Right renal pelvis (tissue), 4 donors: ENCODE results near the gene INSRR. TPM values are rescaled to one million over a fixed set of nuclear protein-coding genes. Genes with fewer than 3 reads are reported as not detected.

ENCODE experiments used
- DNase-seq, 4 donors: peaks; one replicate each; pipeline ENCODE4 v3.0.0-alpha.2; 2013; ENCODE audit warnings: low read depth in 4 of 4, low spot score in 3 of 4, missing footprints in 1 of 4
- polyA plus RNA-seq, 4 donors: library from polyadenylated mRNA; unstranded; fragments of 120-200 nt; gene quantifications; one replicate each; pipeline ENCODE4 v1.2.1, GENCODE V29; 2013; ENCODE audit not compliant: insufficient read length in 4 of 4

The INSRR gene
- polyA plus RNA-seq, 4 donors, result 1.5 to 2.8 (median 1.8) TPM

GRCh38 chr1:156876281-156876680 lies 17.4 kb upstream of the INSRR start:
- no peak for DNase-seq

- DNase-seq, result no peak
Observed at GRCh38 chr1:156875341-156875615, 16.4 kb upstream of the INSRR start.

GRCh38 chr1:156874572-156875340 lies 15.8 kb upstream of the INSRR start:
- DNase-seq, result no peak

GRCh38 chr1:156874142-156874541 lies 15.2 kb upstream of the INSRR start:
- no peak for DNase-seq

GRCh38 chr1:156873659-156874058 lies 14.7 kb upstream of the INSRR start:
- DNase-seq, result no peak

GRCh38 chr1:156869455-156869854 lies 10.5 kb upstream of the INSRR start:
- no peak for DNase-seq

DNA sequence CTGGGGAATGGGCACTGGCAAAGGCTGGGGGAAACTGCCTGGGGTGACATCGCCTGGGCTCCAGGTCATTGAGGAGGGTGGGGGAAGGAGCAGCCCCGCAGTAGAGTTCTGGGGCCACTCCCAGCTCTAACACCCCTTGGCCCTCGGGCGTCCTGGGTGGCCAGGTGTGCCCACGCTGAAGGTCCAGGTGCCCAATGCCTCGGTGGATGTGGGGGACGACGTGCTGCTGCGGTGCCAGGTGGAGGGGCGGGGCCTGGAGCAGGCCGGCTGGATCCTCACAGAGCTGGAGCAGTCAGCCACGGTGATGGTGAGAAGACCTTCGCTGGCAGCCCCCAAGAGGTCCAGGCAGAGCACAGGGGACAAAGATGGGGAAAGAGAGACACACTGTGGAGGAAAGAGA lies 9.4 kb upstream of the INSRR start:
- DNase-seq, result no peak

- DNase-seq, result no peak
Observed at GRCh38 chr1:156866249-156866909, 7.5 kb upstream of the INSRR start.

- no peak for DNase-seq
Observed at GRCh38 chr1:156865865-156866248, 6.9 kb upstream of the INSRR start.

- no peak for DNase-seq
Observed at GRCh38 chr1:156865258-156865657, 6.3 kb upstream of the INSRR start.

DNA sequence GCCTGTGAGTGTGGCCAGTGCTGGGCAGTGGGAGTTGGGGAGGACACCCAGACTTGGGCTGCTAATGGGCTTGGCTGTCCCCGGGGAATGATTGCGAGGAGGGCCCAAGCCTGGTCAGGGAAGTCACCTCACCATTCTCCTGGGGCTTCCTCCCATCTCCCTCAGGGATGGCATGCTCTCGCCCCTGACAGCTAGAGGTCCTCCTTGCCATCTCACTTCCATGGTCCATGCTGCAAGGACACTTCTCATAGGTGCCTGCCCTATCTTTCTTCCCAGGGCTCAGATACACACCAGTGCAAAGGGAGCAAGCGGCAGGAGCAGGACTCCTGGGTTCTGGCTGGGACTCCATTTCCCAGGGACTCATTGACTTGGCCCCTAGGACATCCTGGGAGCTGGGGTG lies 5.9 kb upstream of the INSRR start:
- no peak for DNase-seq

DNA sequence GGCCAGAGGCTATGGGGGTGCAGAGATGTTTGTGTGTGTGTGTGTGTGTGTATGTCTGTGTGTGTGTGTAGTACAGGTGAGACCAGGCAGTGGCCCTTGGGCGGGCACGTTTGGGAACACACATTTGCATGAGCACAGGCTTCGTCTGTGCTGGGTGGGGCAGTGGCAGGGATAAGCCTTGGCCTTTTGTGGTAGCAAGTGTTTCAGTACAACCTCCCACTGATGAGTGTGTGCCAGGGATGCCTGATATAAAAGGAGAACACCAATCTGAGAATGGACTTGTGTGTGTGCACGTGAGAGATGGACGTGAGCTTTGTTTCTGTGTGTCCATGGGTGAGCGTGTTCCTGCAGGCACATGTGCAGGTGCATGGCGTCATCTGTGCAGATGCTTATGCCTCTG lies 4.7 kb upstream of the INSRR start:
- no peak for DNase-seq

DNA sequence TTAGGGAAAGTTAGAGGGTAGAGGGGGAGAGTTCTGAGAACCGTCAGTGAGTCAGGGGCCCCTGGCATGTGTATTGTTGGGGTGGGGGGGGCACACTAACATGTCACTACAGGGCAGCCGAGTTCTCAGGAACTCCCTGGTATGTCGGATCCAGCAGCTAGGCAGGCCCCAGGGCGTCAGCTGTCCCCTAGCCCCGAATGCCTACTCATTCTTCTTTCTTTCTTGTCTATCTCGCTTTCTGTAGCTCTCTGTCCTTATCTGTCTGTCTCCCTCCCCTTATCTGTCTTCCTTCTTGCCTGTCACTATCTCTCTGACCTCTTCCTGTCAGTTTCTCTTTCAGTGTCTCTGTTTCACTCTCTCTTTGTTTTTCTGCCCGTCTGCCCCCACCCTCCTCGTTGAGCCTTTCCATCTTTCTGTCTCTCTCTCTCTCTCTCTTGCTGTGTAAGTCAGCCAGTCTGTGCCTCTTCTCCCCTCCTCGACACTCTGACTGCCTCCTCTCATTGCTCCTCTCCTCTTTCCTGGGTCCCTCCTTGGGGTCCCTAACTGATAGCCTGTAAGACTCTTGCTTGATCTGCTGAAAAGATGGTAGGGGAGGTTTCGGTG lies 4.2 kb upstream of the INSRR start:
- DNase-seq, result no peak

DNA sequence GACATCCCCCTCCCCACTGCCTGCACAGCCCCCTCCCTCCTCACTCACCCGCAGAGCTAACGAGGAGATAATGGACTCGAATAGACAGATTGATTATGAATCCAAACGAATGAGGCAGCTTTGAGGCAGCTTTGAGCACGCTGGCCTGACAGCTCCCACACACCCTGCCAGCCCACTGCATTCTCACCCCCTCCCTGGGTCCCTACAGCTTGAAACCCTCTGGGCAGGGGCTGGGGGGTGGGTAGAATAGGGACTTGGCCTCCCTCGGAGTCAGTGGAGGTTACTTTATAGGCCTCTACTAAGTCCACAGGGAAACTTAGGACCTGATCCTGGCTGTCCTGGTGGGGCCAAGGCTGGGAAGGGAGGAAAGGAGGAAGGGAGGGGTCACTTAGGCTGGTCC lies 3.7 kb upstream of the INSRR start:
- DNase-seq, result no peak

DNA sequence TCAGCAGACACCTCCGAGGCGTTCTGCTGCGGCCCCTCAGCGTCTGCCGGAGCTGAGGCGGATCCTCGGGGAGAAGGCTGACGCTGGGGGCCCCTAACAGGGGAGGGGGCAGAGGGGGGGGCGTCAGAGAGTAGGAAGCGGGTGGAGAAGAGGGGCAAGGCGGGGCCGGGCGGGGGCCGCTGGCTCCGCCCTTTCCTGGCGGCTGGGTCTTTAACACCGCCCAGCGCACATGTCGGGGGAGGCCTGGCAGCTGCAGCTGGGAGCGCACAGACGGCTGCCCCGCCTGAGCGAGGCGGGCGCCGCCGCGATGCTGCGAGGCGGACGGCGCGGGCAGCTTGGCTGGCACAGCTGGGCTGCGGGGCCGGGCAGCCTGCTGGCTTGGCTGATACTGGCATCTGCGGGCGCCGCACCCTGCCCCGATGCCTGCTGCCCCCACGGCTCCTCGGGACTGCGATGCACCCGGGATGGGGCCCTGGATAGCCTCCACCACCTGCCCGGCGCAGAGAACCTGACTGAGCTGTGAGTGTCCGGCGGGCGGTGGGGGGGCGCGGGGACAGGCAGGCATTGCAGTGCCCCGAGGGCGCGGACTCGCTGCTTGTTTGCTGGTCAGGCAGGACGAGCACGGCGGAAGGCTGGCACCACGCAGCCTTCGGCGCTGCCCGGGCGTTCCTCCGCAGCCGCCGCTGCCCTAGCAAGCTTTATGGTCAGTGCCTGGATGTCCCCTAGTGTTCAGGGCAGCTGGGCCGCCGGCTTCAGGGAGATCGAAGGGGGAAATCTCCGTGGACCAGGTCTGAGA lies 1.9 kb upstream of the INSRR start, which contains the start of gene NTRK1:
Gene NTRK1 (plus strand): TSS at position 238 of the 796 bp plus-strand sequence. CDS start 70 bp downstream, at position 308.
- no peak for DNase-seq

DNA sequence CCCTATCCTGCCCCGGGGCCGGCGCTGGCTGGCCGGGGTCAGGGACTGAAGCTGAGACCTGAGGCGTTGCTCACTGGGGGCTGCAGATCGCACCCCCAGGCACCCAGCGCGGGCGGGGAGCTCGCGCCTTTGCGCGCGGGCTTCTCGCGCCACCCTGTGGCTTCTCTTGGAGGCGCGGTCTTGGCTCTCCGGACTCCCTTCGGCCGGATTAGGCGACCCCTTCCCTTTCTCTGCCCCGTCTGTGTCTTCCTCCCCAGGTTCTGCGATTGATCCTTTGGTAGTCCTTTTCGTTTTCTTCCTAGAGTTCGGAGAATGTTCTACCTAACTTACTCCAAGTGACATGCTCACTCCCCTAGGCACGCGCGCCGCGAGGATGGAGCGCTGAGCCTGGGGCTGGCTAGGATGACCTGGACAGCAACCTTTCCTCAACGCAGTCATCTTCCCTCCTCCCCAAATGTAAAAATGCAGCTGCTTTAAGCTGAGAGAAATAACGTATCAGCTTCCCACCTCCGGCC lies 1.3 kb upstream of the INSRR start:
- no peak for DNase-seq

DNA sequence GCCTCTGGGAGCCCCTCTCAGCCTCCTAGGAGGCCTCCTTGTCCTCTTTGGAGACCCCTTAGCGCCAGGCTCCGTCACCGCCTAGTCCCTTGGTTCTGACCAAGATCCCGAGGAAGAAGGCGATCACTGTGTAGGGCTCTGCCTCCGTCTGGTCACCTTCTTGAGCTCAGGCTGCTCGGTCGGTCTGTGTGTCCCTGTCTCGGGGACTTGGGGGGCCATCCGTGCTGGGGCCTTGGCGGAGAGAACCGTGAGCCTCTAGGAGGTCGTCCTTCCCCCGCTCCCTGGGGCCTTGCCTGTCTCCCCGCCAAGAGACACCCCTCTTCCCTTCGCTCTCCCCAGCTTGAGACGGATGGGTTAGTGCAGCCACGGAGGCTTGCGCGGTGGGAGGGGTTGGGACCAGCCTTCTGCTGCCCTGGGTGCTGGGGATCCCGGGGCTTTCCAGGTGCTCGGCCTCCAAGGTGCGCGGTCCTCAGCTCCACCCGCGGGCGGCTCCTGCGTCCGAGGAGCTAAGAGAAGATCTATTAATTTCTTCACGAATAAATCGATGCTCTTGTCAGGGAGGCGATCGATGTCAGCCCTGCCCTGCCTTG lies 701 bp upstream of the INSRR start:
- no peak for DNase-seq

DNA sequence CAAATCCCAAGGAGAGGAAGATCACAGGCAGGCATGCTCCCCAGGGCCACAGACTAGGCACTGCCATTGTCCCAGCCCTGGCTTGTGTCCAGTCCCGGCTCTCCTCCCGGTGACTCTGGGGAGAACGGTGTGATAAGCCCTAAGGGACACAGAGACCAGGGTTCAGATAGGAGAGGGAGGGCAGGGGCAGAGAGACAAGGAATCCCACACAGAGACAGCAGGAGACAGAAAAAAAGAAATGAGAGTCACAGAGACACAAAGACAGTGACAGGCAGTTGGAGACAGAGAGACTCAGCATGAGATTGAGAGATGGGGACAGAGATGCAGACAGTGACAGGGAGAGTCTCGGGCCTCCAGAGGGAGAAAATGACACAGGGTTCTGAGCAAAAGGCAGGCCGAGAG lies 361 bp downstream of the INSRR start:
- no peak for DNase-seq

GRCh38 chr1:156857532-156857931 lies 1.4 kb downstream of the INSRR start:
- no peak for DNase-seq

DNA sequence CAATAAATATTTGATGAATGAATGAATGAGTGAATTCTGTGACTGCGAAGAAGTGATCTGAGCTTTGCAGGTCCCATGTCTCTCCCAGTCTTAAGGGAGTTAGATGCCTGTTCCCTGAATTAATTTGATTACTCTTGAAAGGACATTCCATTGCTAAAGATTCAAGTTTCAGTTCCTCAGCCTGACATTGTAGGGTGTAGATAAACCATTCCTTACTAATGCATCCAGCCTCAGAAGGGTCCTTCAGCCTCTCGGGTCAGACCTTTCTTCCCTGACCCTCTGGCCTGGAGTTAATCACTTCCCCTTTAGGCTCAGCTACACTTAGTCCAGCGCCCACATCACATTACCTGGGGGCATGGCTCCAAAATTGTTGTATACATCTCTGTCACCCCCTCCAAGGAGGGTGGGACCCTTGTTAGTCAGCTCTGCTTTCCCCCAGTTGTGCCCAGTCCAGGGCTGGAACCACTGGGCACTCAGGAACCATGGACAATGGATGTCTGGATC lies 2.6 kb downstream of the INSRR start:
- no peak for DNase-seq

- DNase-seq, result no peak
Observed at GRCh38 chr1:156854634-156855033, 4.3 kb downstream of the INSRR start.
